NB4 (cell line): ENCODE measurements around the gene GPC1.

Experiments
- CTCF ChIP-seq: IDR thresholded peaks from one replicate; pipeline ENCODE4 v1.5.1; 2012; ENCODE audit warnings: low read depth, low read length
- POLR2A ChIP-seq: IDR thresholded peaks from 2 replicates; pipeline ENCODE4 v1.6.1; 2011; ENCODE audit warnings: mild to moderate bottlenecking; ENCODE audit not compliant: insufficient read length; ENCODE audit errors: extremely low read depth

- TF ChIP-seq CTCF (no peak), POLR2A (no peak)
These were observed 12.5 kb downstream of the GPC1 start for GRCh38 chr2:240447934-240448333.
